NOMO-1 treated with dmso at 0.1 percent for 144 hours (cell line): Measurements from ENCODE around the gene DAPK1.

Experiments
- DNase-seq: peaks from one replicate; lab custom pipeline; 2025; ENCODE audit not compliant: unreplicated experiment; lab: John Stamatoyannopoulos, UW

Gene DAPK1

GRCh38 chr9:87592554-87593358 is 95.1 kb downstream of the DAPK1 start:
- no peak for DNase-seq

- DNase-seq, result peak; percentile 1
Observed at GRCh38 chr9:87593359-87593980, 95.8 kb downstream of the DAPK1 start.

GRCh38 chr9:87594194-87594593 is 96.5 kb downstream of the DAPK1 start:
- no peak for DNase-seq

- no peak for DNase-seq
Observed at GRCh38 chr9:87594662-87595061, 97.0 kb downstream of the DAPK1 start.

GRCh38 chr9:87595610-87596009 is 97.9 kb downstream of the DAPK1 start:
- DNase-seq, result no peak

GRCh38 chr9:87596862-87597261 is 99.2 kb downstream of the DAPK1 start:
- DNase-seq, result no peak

- no peak for DNase-seq
Observed at GRCh38 chr9:87597710-87598443, 100.2 kb downstream of the DAPK1 start.

GRCh38 chr9:87599901-87600610 is 102.4 kb downstream of the DAPK1 start:
- no peak for DNase-seq

- peak; percentile 63 for DNase-seq
Observed at GRCh38 chr9:87601176-87601575, 103.5 kb downstream of the DAPK1 start.

GRCh38 chr9:87601595-87601994 is 103.9 kb downstream of the DAPK1 start:
- no peak for DNase-seq

GRCh38 chr9:87602933-87603643 is 105.4 kb downstream of the DAPK1 start:
- no peak for DNase-seq

- DNase-seq, result no peak
Observed at GRCh38 chr9:87603854-87604490, 106.3 kb downstream of the DAPK1 start.

GRCh38 chr9:87604886-87605588 is 107.4 kb downstream of the DAPK1 start:
- no peak for DNase-seq

- no peak for DNase-seq
Observed at GRCh38 chr9:87605676-87606075, 108.0 kb downstream of the DAPK1 start.

- DNase-seq, result no peak
Observed at GRCh38 chr9:87606841-87607521, 109.3 kb downstream of the DAPK1 start.

- no peak for DNase-seq
Observed at GRCh38 chr9:87607859-87608258, 110.2 kb downstream of the DAPK1 start.

GRCh38 chr9:87609002-87609401 is 111.3 kb downstream of the DAPK1 start:
- no peak for DNase-seq

- no peak for DNase-seq
Observed at GRCh38 chr9:87609486-87609885, 111.8 kb downstream of the DAPK1 start.
